Measurements from ENCODE around the gene PDE6C. TPM values are rescaled to one million over a fixed set of nuclear protein-coding genes. Genes with fewer than 3 reads are reported as not detected.

The PDE6C gene
- total RNA-seq, 2 donors from 2014 or later: not detected

GRCh38 chr10:93711891-93712290, 99.6 kb downstream of the PDE6C start:
- Mint-ChIP-seq H3K27ac (no peak overlapping the region), H3K4me3 (no peak overlapping the region), H3K36me3 (ENCODE audit: low read depth) (no peaks in the 10 kb centered on the region), H3K27me3 (ENCODE audit: insufficient read depth) (no peaks in the 10 kb centered on the region), H3K9me3 (no peaks in the 10 kb centered on the region), H3K4me1 (peaks cover 1% of the 10 kb centered on the region)
- Histone ChIP-seq H3K36me3 (ENCODE audit: control insufficient read depth, insufficient read depth, low read length) (no peaks in the 10 kb centered on the region), H3K9ac (ENCODE audit: extremely low read depth, low read length, poor library complexity, severe bottlenecking) (no peak overlapping the region), H3K9me3 (ENCODE audit: control insufficient read depth, low read length) (no peaks in the 10 kb centered on the region), H3K27ac (ENCODE audit: low read depth, low read length) (no peak overlapping the region), H3K27me3 (ENCODE audit: control insufficient read depth, insufficient read depth, low read length, poor library complexity, severe bottlenecking) (no peaks in the 10 kb centered on the region), H3K4me3 (ENCODE audit: low read length) (no peak overlapping the region), H3K4me1 (ENCODE audit: control insufficient read depth, insufficient read depth, low read length) (no peaks in the 10 kb centered on the region)
- 75 to 90% methylated on average over 2 to 3 of the region's 3 CpGs for WGBS, 2 experiments (ENCODE audit: insufficient coverage in 1 of 2, insufficient read length in 1 of 2)
- DNase-seq: no peak
- TF ChIP-seq, protein P1, sequence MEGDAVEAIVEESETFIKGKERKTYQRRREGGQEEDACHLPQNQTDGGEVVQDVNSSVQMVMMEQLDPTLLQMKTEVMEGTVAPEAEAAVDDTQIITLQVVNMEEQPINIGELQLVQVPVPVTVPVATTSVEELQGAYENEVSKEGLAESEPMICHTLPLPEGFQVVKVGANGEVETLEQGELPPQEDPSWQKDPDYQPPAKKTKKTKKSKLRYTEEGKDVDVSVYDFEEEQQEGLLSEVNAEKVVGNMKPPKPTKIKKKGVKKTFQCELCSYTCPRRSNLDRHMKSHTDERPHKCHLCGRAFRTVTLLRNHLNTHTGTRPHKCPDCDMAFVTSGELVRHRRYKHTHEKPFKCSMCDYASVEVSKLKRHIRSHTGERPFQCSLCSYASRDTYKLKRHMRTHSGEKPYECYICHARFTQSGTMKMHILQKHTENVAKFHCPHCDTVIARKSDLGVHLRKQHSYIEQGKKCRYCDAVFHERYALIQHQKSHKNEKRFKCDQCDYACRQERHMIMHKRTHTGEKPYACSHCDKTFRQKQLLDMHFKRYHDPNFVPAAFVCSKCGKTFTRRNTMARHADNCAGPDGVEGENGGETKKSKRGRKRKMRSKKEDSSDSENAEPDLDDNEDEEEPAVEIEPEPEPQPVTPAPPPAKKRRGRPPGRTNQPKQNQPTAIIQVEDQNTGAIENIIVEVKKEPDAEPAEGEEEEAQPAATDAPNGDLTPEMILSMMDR (conservative IDR thresholded peaks at IDR 0.05): no peak

DNA sequence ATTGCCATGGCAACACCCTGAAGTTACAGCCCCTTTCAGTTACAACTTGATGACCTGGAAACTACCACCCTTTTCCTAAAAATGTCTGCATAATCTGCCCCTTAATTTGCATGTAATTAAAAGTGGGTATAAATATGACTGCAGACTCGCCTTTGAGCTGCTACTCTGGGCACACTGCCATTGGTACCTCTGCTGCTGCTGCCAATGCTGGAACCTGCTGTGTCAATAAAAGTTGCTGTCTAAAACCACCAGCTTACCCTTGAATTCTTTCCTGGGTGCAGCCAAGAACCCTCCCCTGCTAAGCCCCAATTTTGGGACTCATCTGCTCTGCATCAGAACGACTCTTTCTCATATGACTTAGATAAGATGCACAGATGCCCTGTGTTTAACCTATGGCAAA, 100.3 kb downstream of the PDE6C start:
- TF ChIP-seq, protein P1 (conservative IDR thresholded peaks at IDR 0.05): no peak
- Mint-ChIP-seq H3K9me3 (no peaks in the 10 kb centered on the region), H3K36me3 (ENCODE audit: low read depth) (no peaks in the 10 kb centered on the region), H3K4me1 (no peaks in the 10 kb centered on the region), H3K27me3 (ENCODE audit: insufficient read depth) (no peaks in the 10 kb centered on the region), H3K27ac (no peak overlapping the region), H3K4me3 (no peak overlapping the region)
- Histone ChIP-seq H3K9ac (ENCODE audit: extremely low read depth, low read length, poor library complexity, severe bottlenecking) (no peak overlapping the region), H3K9me3 (ENCODE audit: control insufficient read depth, low read length) (no peaks in the 10 kb centered on the region), H3K27ac (ENCODE audit: low read depth, low read length) (no peak overlapping the region), H3K27me3 (ENCODE audit: control insufficient read depth, insufficient read depth, low read length, poor library complexity, severe bottlenecking) (no peaks in the 10 kb centered on the region), H3K4me1 (ENCODE audit: control insufficient read depth, insufficient read depth, low read length) (no peaks in the 10 kb centered on the region), H3K36me3 (ENCODE audit: control insufficient read depth, insufficient read depth, low read length) (no peaks in the 10 kb centered on the region), H3K4me3 (ENCODE audit: low read length) (no peak overlapping the region)
- no peak for DNase-seq
- WGBS, 2 experiments (ENCODE audit: insufficient coverage in 1 of 2, insufficient read length in 1 of 2): 88 to 100% methylated on average over 2 of the region's 2 CpGs

DNA sequence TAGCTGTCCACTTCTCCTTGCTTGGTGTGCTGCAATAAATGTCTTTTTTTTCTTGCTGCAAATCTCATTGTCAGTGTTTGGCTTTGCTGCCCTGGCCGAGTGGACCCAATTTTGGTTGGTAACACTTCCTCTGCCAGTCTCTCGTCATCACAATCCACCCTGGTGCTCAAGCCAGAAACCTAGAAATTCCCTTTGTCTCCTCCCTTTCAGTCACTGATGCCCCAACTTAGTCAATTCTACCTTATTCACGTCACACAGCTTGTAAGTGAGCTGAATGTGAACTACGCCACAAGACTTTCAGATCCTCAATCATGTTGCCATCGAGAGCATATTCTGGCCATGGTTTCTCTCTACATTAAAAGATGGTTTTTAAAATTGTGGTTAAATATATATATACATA, 103.0 kb downstream of the PDE6C start:
- H3K9me3 ChIP-seq (ENCODE audit: control insufficient read depth, low read length): no peaks in the 10 kb centered on the region
- no peaks in the 10 kb centered on the region for H3K27me3 Mint-ChIP-seq (ENCODE audit: insufficient read depth)
- no peaks in the 10 kb centered on the region for H3K36me3 Mint-ChIP-seq (ENCODE audit: low read depth)
- TF ChIP-seq, protein P1 (conservative IDR thresholded peaks at IDR 0.05): no peak
- no peak for DNase-seq
- peaks cover 11% of the 10 kb centered on the region for H3K4me1 Mint-ChIP-seq
- H3K4me1 ChIP-seq (ENCODE audit: control insufficient read depth, insufficient read depth, low read length): no peaks in the 10 kb centered on the region
- 94 to 96% methylated on average over 2 to 5 of the region's 5 CpGs for WGBS, 2 experiments (ENCODE audit: insufficient coverage in 1 of 2, insufficient read length in 1 of 2)
- H3K27ac Mint-ChIP-seq: no peak overlapping the region
- H3K36me3 ChIP-seq (ENCODE audit: control insufficient read depth, insufficient read depth, low read length): no peaks in the 10 kb centered on the region
- H3K9ac ChIP-seq (ENCODE audit: extremely low read depth, low read length, poor library complexity, severe bottlenecking): no peak overlapping the region
- no peaks in the 10 kb centered on the region for H3K9me3 Mint-ChIP-seq
- no peak overlapping the region for H3K4me3 ChIP-seq (ENCODE audit: low read length)
- H3K4me3 Mint-ChIP-seq: no peak overlapping the region
- H3K27me3 ChIP-seq (ENCODE audit: control insufficient read depth, insufficient read depth, low read length, poor library complexity, severe bottlenecking): no peaks in the 10 kb centered on the region
- H3K27ac ChIP-seq (ENCODE audit: low read depth, low read length): no peak overlapping the region

Other genes starting within 250 kb of the PDE6C start
- 10 to 100 TPM; 37.4 to 93.8 TPM for gene MYOF, start 130.2 kb upstream of the PDE6C start, total RNA-seq
- 10 to 100 TPM; 50.3 to 66.8 TPM for gene CEP55, start 115.9 kb upstream of the PDE6C start, total RNA-seq
- not detected for gene FFAR4, start 45.9 kb upstream of the PDE6C start, total RNA-seq
- gene RBP4, start 11.3 kb upstream of the PDE6C start, total RNA-seq: under 1 TPM; 0.82 to 0.86 TPM
- 10 to 100 TPM; 16.5 to 28.3 TPM for gene FRA10AC1, start 90.1 kb downstream of the PDE6C start, total RNA-seq
- 1 to 10 TPM in 1 of 2 donors, under 1 TPM in 1; 0.60 to 2.6 TPM for gene LGI1, start 145.4 kb downstream of the PDE6C start, total RNA-seq

Data from endodermal cell (in vitro differentiated cells).